ENCODE results near the gene PELO. TPM values are rescaled to one million over a fixed set of nuclear protein-coding genes. Genes with fewer than 3 reads are reported as not detected.

PELO gene
- total and polyA plus RNA-seq, 9 of the 15 experiments (the other 6 are each of a cell fraction or from before 2014, with no cell fraction given), result 5.8 to 14.6 (median 9.6) TPM

DNA sequence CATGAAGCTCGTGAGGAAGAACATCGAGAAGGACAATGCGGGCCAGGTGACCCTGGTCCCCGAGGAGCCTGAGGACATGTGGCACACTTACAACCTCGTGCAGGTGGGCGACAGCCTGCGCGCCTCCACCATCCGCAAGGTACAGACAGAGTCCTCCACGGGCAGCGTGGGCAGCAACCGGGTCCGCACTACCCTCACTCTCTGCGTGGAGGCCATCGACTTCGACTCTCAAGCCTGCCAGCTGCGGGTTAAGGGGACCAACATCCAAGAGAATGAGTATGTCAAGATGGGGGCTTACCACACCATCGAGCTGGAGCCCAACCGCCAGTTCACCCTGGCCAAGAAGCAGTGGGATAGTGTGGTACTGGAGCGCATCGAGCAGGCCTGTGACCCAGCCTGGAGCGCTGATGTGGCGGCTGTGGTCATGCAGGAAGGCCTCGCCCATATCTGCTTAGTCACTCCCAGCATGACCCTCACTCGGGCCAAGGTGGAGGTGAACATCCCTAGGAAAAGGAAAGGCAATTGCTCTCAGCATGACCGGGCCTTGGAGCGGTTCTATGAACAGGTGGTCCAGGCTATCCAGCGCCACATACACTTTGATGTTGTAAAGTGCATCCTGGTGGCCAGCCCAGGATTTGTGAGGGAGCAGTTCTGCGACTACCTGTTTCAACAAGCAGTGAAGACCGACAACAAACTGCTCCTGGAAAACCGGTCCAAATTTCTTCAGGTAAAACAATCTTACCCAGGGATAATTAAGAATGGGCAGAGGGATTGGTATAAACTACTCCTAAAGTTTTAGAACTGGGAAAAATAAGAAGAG is 12.9 kb downstream of the PELO start (continued):
- TF ChIP-seq CREB1 (IDR thresholded peaks at IDR 0.05), result no peak
- TF ChIP-seq CREB1 (CRISPR knock-in tag; IDR thresholded peaks at IDR 0.05), result no peak
- TF ChIP-seq, protein P1, sequence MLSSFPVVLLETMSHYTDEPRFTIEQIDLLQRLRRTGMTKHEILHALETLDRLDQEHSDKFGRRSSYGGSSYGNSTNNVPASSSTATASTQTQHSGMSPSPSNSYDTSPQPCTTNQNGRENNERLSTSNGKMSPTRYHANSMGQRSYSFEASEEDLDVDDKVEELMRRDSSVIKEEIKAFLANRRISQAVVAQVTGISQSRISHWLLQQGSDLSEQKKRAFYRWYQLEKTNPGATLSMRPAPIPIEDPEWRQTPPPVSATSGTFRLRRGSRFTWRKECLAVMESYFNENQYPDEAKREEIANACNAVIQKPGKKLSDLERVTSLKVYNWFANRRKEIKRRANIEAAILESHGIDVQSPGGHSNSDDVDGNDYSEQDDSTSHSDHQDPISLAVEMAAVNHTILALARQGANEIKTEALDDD (IDR thresholded peaks at IDR 0.05), result no peak
- TF ChIP-seq MCM7 (IDR thresholded peaks at IDR 0.05), result no peak
- TF ChIP-seq MYBL2 (IDR thresholded peaks at IDR 0.05; ENCODE audit: low read depth), result no peak
- TF ChIP-seq MYBL2 (CRISPR knock-in tag; IDR thresholded peaks at IDR 0.05; ENCODE audit: borderline replicate concordance), result no peak
- TF ChIP-seq BMI1 (IDR thresholded peaks at IDR 0.05; ENCODE audit: low read length), result no peak
- TF ChIP-seq, protein P2, sequence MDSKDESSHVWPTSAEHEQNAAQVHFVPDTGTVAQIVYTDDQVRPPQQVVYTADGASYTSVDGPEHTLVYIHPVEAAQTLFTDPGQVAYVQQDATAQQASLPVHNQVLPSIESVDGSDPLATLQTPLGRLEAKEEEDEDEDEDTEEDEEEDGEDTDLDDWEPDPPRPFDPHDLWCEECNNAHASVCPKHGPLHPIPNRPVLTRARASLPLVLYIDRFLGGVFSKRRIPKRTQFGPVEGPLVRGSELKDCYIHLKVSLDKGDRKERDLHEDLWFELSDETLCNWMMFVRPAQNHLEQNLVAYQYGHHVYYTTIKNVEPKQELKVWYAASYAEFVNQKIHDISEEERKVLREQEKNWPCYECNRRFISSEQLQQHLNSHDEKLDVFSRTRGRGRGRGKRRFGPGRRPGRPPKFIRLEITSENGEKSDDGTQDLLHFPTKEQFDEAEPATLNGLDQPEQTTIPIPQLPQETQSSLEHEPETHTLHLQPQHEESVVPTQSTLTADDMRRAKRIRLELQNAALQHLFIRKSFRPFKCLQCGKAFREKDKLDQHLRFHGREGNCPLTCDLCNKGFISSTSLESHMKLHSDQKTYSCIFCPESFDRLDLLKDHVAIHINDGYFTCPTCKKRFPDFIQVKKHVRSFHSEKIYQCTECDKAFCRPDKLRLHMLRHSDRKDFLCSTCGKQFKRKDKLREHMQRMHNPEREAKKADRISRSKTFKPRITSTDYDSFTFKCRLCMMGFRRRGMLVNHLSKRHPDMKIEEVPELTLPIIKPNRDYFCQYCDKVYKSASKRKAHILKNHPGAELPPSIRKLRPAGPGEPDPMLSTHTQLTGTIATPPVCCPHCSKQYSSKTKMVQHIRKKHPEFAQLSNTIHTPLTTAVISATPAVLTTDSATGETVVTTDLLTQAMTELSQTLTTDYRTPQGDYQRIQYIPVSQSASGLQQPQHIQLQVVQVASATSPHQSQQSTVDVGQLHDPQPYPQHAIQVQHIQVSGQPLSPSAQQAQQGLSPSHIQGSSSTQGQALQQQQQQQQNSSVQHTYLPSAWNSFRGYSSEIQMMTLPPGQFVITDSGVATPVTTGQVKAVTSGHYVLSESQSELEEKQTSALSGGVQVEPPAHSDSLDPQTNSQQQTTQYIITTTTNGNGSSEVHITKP (IDR thresholded peaks at IDR 0.05; ENCODE audit: partially characterized antibody), result no peak
- TF ChIP-seq IRF2 (CRISPR knock-in tag; IDR thresholded peaks at IDR 0.05), result no peak
- TF ChIP-seq BRD4 (IDR thresholded peaks at IDR 0.05), result no peak
- no peak for TF ChIP-seq CBFA2T2 (conservative IDR thresholded peaks at IDR 0.05)
- no peak for TF ChIP-seq ZNF583 (CRISPR knock-in tag; IDR thresholded peaks at IDR 0.05)
- no peak for TF ChIP-seq BDP1 (IDR thresholded peaks at IDR 0.05; ENCODE audit: insufficient read depth, insufficient read length)
- TF ChIP-seq ETV5 (CRISPR knock-in tag; IDR thresholded peaks at IDR 0.05; ENCODE audit: low read depth), result no peak
- no peak for TF ChIP-seq ZNF695 (CRISPR knock-in tag; IDR thresholded peaks at IDR 0.05)
- TF ChIP-seq, protein P3, sequence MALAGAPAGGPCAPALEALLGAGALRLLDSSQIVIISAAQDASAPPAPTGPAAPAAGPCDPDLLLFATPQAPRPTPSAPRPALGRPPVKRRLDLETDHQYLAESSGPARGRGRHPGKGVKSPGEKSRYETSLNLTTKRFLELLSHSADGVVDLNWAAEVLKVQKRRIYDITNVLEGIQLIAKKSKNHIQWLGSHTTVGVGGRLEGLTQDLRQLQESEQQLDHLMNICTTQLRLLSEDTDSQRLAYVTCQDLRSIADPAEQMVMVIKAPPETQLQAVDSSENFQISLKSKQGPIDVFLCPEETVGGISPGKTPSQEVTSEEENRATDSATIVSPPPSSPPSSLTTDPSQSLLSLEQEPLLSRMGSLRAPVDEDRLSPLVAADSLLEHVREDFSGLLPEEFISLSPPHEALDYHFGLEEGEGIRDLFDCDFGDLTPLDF (CRISPR knock-in tag; IDR thresholded peaks at IDR 0.05), result no peak
- no peak for TF ChIP-seq PTRF (tag; IDR thresholded peaks at IDR 0.05)
- TF ChIP-seq ZFP30 (CRISPR knock-in tag; IDR thresholded peaks at IDR 0.05; ENCODE audit: borderline replicate concordance), result no peak
- no peak for TF ChIP-seq MEF2A (IDR thresholded peaks at IDR 0.05; ENCODE audit: control insufficient read depth, low read depth, low read length)
- TF ChIP-seq, protein P4, sequence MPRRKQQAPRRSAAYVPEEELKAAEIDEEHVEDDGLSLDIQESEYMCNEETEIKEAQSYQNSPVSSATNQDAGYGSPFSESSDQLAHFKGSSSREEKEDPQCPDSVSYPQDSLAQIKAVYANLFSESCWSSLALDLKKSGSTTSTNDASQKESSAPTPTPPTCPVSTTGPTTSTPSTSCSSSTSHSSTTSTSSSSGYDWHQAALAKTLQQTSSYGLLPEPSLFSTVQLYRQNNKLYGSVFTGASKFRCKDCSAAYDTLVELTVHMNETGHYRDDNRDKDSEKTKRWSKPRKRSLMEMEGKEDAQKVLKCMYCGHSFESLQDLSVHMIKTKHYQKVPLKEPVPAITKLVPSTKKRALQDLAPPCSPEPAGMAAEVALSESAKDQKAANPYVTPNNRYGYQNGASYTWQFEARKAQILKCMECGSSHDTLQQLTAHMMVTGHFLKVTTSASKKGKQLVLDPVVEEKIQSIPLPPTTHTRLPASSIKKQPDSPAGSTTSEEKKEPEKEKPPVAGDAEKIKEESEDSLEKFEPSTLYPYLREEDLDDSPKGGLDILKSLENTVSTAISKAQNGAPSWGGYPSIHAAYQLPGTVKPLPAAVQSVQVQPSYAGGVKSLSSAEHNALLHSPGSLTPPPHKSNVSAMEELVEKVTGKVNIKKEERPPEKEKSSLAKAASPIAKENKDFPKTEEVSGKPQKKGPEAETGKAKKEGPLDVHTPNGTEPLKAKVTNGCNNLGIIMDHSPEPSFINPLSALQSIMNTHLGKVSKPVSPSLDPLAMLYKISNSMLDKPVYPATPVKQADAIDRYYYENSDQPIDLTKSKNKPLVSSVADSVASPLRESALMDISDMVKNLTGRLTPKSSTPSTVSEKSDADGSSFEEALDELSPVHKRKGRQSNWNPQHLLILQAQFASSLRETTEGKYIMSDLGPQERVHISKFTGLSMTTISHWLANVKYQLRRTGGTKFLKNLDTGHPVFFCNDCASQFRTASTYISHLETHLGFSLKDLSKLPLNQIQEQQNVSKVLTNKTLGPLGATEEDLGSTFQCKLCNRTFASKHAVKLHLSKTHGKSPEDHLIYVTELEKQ (CRISPR knock-in tag; IDR thresholded peaks at IDR 0.05), result no peak
- TF ChIP-seq ZKSCAN8 (CRISPR knock-in tag; IDR thresholded peaks at IDR 0.05), result no peak
